WTC11 (cell line): ENCODE results near the gene AVL9.

ENCODE experiments used
- ATF1 ChIP-seq: sonication (generic); formaldehyde crosslinking; IDR thresholded peaks from 2 replicates; pipeline ENCODE4 v1.8.1; 2023; ENCODE audit warnings: mild to moderate bottlenecking, moderate library complexity, missing genetic modification reagents
- ATF3 ChIP-seq: sonication (generic); formaldehyde crosslinking; conservative IDR thresholded peaks from 2 replicates; pipeline ENCODE4 v1.8.1; 2022; ENCODE audit warnings: mild to moderate bottlenecking, missing genetic modification reagents
- CBFB ChIP-seq: sonication (generic); formaldehyde crosslinking; IDR thresholded peaks from 2 replicates; pipeline ENCODE4 v1.8.1; 2022; ENCODE audit warnings: mild to moderate bottlenecking, low read depth, missing genetic modification reagents
- CTCF ChIP-seq: fragments of 200-600 bp; IDR thresholded peaks from 2 replicates; pipeline ENCODE4 v1.8.0; 2022; ENCODE audit warnings: antibody characterized with exemption
- E2F4 ChIP-seq: sonication (generic); formaldehyde crosslinking; IDR thresholded peaks from 2 replicates; pipeline ENCODE4 v1.8.1; 2022; ENCODE audit warnings: low read depth, mild to moderate bottlenecking, moderate library complexity, missing genetic modification reagents, borderline replicate concordance
- MAX ChIP-seq: sonication (generic); formaldehyde crosslinking; IDR thresholded peaks from 2 replicates; pipeline ENCODE4 v1.8.0; 2022; ENCODE audit warnings: mild to moderate bottlenecking, missing genetic modification reagents
- ZNF671 ChIP-seq: fragments of 250-450 bp; sonication (Bioruptor Pico); IDR thresholded peaks from 2 replicates; pipeline ENCODE4 v1.8.0; 2021; ENCODE audit warnings: mild to moderate bottlenecking
- TF ChIP-seq, protein P1 (sequence below): sonication (generic); formaldehyde crosslinking; IDR thresholded peaks from 2 replicates; pipeline ENCODE4 v1.8.1; 2023; ENCODE audit warnings: mild to moderate bottlenecking, missing genetic modification reagents, moderate library complexity
- TF ChIP-seq, protein P2 (sequence below): sonication (generic); formaldehyde crosslinking; IDR thresholded peaks from 2 replicates; pipeline ENCODE4 v1.8.1; 2022; ENCODE audit warnings: low read depth, missing genetic modification reagents, borderline replicate concordance

DNA sequence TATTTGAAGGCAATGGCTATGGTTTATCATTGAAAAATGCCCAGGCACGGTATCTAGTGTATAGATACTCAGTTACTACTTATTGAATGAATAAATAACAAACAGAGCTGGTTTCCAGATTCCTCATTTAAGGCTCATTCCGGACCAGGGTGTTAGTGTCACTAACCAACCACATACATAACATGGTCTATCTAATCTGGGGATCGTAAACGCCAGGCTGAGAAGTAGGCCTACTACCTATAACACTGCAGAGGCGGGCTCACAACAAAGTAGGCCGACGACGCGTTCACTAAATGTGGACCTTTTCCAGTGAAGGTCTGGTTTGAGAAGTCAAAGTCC lies 5.5 kb upstream of the AVL9 start:
- TF ChIP-seq CTCF = no peak
- no peak for TF ChIP-seq ZNF671 (CRISPR knock-in tag)
- TF ChIP-seq, protein P1, sequence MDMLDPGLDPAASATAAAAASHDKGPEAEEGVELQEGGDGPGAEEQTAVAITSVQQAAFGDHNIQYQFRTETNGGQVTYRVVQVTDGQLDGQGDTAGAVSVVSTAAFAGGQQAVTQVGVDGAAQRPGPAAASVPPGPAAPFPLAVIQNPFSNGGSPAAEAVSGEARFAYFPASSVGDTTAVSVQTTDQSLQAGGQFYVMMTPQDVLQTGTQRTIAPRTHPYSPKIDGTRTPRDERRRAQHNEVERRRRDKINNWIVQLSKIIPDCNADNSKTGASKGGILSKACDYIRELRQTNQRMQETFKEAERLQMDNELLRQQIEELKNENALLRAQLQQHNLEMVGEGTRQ (CRISPR knock-in tag) = no peak
- no peak for TF ChIP-seq E2F4
- TF ChIP-seq ATF1 = no peak
- TF ChIP-seq CBFB (CRISPR knock-in tag) = no peak
- TF ChIP-seq MAX (CRISPR knock-in tag) = no peak
- TF ChIP-seq ATF3 (CRISPR knock-in tag) = no peak
- TF ChIP-seq, protein P2, sequence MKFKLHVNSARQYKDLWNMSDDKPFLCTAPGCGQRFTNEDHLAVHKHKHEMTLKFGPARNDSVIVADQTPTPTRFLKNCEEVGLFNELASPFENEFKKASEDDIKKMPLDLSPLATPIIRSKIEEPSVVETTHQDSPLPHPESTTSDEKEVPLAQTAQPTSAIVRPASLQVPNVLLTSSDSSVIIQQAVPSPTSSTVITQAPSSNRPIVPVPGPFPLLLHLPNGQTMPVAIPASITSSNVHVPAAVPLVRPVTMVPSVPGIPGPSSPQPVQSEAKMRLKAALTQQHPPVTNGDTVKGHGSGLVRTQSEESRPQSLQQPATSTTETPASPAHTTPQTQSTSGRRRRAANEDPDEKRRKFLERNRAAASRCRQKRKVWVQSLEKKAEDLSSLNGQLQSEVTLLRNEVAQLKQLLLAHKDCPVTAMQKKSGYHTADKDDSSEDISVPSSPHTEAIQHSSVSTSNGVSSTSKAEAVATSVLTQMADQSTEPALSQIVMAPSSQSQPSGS = no peak
